ENCODE data around the gene RETN. TPM values are rescaled to one million over a fixed set of nuclear protein-coding genes. Genes with fewer than 3 reads are reported as not detected.

RETN gene
- total RNA-seq, 2 experiments from 2014 or later, result not detected

GRCh38 chr19:7620442-7621412 lies 48.1 kb upstream of the RETN start:
- intact Hi-C loops (cut with DNase I, micrococcal nuclease), result no loop called here
- Histone ChIP-seq H3K4me1 (ENCODE audit: insufficient read depth, low read length) (no peaks in the 10 kb centered on the region), H3K27me3 (ENCODE audit: control insufficient read depth in 1 of 2, insufficient read depth in 2 of 2, low read length in 2 of 2) (no peaks in the 10 kb centered on the region), H3K36me3 (ENCODE audit: insufficient read depth, low read length) (peaks cover 74% of the 10 kb centered on the region), H3K27ac (ENCODE audit: low read depth in 1 of 2, low read length in 2 of 2) (no peak overlapping the region), H3K4me3 (ENCODE audit: low read length) (no peak overlapping the region), H3K9me3 (ENCODE audit: control insufficient read depth in 1 of 2, insufficient read depth in 1 of 2, low read length in 2 of 2) (peaks cover 0 to 9% of the 10 kb centered on the region in 2 experiments)
- CTCF ChIA-PET, result no interaction called here
- no peak for DNase-seq
- no peak for TF ChIP-seq CTCF (IDR thresholded peaks at IDR 0.05)
- Mint-ChIP-seq H3K36me3 (ENCODE audit: low read depth) (peaks cover 67% of the 10 kb centered on the region), H3K27me3 (no peaks in the 10 kb centered on the region), H3K27ac (no peak overlapping the region), H3K4me3 (no peak overlapping the region), H3K9me3 (no peaks in the 10 kb centered on the region), H3K4me1 (ENCODE audit: low read depth) (peaks cover 4% of the 10 kb centered on the region)
- POLR2A ChIA-PET, result interaction anchor here (1.1 kb wide), 1 partner anchor 9 kb away, joined by 3 read pairs; the partner anchor contains the start of genes PET100 and XAB2
- no peak for ATAC-seq (ENCODE audit: poor library complexity)

GRCh38 chr19:7622933-7623685 lies 45.7 kb upstream of the RETN start:
- ChIA-PET CTCF (no interaction called here), POLR2A (interaction anchor here (1.1 kb wide), 1 partner anchor 15 kb away, joined by 4 read pairs; no protein-coding TSS in a partner anchor)
- DNase-seq, result no peak
- Histone ChIP-seq H3K27me3 (ENCODE audit: control insufficient read depth in 1 of 2, insufficient read depth in 2 of 2, low read length in 2 of 2) (no peaks in the 10 kb centered on the region), H3K4me1 (ENCODE audit: insufficient read depth, low read length) (peaks cover 12% of the 10 kb centered on the region), H3K4me3 (ENCODE audit: low read length) (no peak overlapping the region), H3K27ac (ENCODE audit: low read depth in 1 of 2, low read length in 2 of 2) (no peak overlapping the region), H3K36me3 (ENCODE audit: insufficient read depth, low read length) (peaks cover 92% of the 10 kb centered on the region), H3K9me3 (ENCODE audit: control insufficient read depth in 1 of 2, insufficient read depth in 1 of 2, low read length in 2 of 2) (peaks cover 0 to 2% of the 10 kb centered on the region in 2 experiments)
- peak overlapping the region; percentile 74 for H3K27ac Mint-ChIP-seq
- H3K4me1 Mint-ChIP-seq (ENCODE audit: low read depth), result peaks cover 10% of the 10 kb centered on the region
- TF ChIP-seq CTCF (IDR thresholded peaks at IDR 0.05), result no peak
- H3K9me3 Mint-ChIP-seq, result no peaks in the 10 kb centered on the region
- H3K4me3 Mint-ChIP-seq, result peak overlapping the region; percentile 51
- H3K36me3 Mint-ChIP-seq (ENCODE audit: low read depth), result peaks cover 69% of the 10 kb centered on the region
- no peaks in the 10 kb centered on the region for H3K27me3 Mint-ChIP-seq
- intact Hi-C loops (cut with DNase I, micrococcal nuclease), result no loop called here
- no peak for ATAC-seq (ENCODE audit: poor library complexity)

- Mint-ChIP-seq H3K36me3 (ENCODE audit: low read depth) (peaks cover 66% of the 10 kb centered on the region), H3K27ac (no peak overlapping the region)
- CTCF ChIA-PET, result interaction anchor here (0.7 kb wide), 1 partner anchor 176 kb away, joined by 4 read pairs; no protein-coding TSS in a partner anchor
These were observed 44.9 kb upstream of the RETN start for GRCh38 chr19:7623725-7624603.

More at GRCh38 chr19:7623725-7624603, 44.9 kb upstream of the RETN start:
- H3K4me3 ChIP-seq (ENCODE audit: low read length), result no peak overlapping the region
- no peaks in the 10 kb centered on the region for H3K9me3 ChIP-seq (ENCODE audit: control insufficient read depth in 1 of 2, insufficient read depth in 1 of 2, low read length in 2 of 2)
- Mint-ChIP-seq H3K27me3 (no peaks in the 10 kb centered on the region), H3K4me1 (ENCODE audit: low read depth) (peaks cover 18% of the 10 kb centered on the region), H3K4me3 (no peak overlapping the region), H3K9me3 (no peaks in the 10 kb centered on the region)
- ATAC-seq (ENCODE audit: poor library complexity) (no peak), DNase-seq (no peak)
- POLR2A ChIA-PET, result interaction anchor here (1.0 to 1.1 kb wide), 2 partner anchors 14 to 18 kb away, joined by 3 to 4 read pairs; no protein-coding TSS in a partner anchor
- H3K27me3 ChIP-seq (ENCODE audit: control insufficient read depth in 1 of 2, insufficient read depth in 2 of 2, low read length in 2 of 2), result no peaks in the 10 kb centered on the region
- intact Hi-C loops (cut with DNase I, micrococcal nuclease), result no loop called here
- H3K27ac ChIP-seq (ENCODE audit: low read depth in 1 of 2, low read length in 2 of 2), result no peak overlapping the region
- peaks cover 84% of the 10 kb centered on the region for H3K36me3 ChIP-seq (ENCODE audit: insufficient read depth, low read length)
- TF ChIP-seq CTCF (IDR thresholded peaks at IDR 0.05), result no peak
- peaks cover 21% of the 10 kb centered on the region for H3K4me1 ChIP-seq (ENCODE audit: insufficient read depth, low read length)
